Caco-2 (cell line): ENCODE measurements around the gene LY6G6F. TPM values are rescaled to one million over a fixed set of nuclear protein-coding genes. Genes with fewer than 3 reads are reported as not detected.
A peak's percentile ranks its signal among the peaks of the same experiment; 100 is the strongest.

Experiments
- BruUV-seq: library from RNA; stranded (reverse); fragments of 400-500 nt; replicated peaks from 2 replicates; lab custom pipeline; 2021; lab: Mats Ljungman, UMichigan
- CTCF ChIA-PET: fragments of 300-600 bp; sonication (Branson Sonifier 250); formaldehyde crosslinking; loops from one replicate; lab custom pipeline; 2022; ENCODE audit warnings: antibody characterized with exemption; lab: Charles Lee
- POLR2A ChIA-PET: fragments of 300-600 bp; sonication (Branson Sonifier 250); formaldehyde crosslinking; loops from one replicate; lab custom pipeline; 2022; ENCODE audit warnings: antibody characterized with exemption; lab: Charles Lee
- DNase-seq, 2 experiments: peaks; one replicate each; pipeline versions ENCODE4 v3.0.0 to v3.0.0-alpha.2; 2020 to 2022
- H3K27me3 ChIP-seq: replicated peaks from 2 replicates; pipeline ENCODE4 v1.6.0; 2011; ENCODE audit warnings: low read length; ENCODE audit not compliant: control insufficient read depth, insufficient read depth
- H3K36me3 ChIP-seq: 2 replicates; pipeline ENCODE4 v1.5.1; 2011; ENCODE audit warnings: low read length; ENCODE audit not compliant: control insufficient read depth, insufficient read depth
- H3K4me1 ChIP-seq: fragments of 250-450 bp; sonication (Bioruptor Pico); 2 replicates; pipeline ENCODE4 v1.5.1; 2020; ENCODE audit warnings: mild to moderate bottlenecking
- H3K4me3 ChIP-seq: 2 replicates; pipeline ENCODE4 v1.5.1; 2011; ENCODE audit warnings: low read depth, mild to moderate bottlenecking, control low read depth, low read length
- H3K9me3 ChIP-seq: fragments of 250-450 bp; sonication (Bioruptor Pico); 2 replicates; pipeline ENCODE4 v1.5.1; 2020; ENCODE audit warnings: mild to moderate bottlenecking, moderate library complexity
- H3K27ac Mint-ChIP-seq: one replicate; pipeline ENCODE4 v1.8.0; 2022; ENCODE audit warnings: mixed read lengths; ENCODE audit not compliant: unreplicated experiment
- H3K27me3 Mint-ChIP-seq: one replicate; pipeline ENCODE4 v1.8.0; 2022; ENCODE audit warnings: mixed read lengths; ENCODE audit not compliant: insufficient read depth, unreplicated experiment
- H3K36me3 Mint-ChIP-seq: one replicate; pipeline ENCODE4 v1.8.0; 2022; ENCODE audit warnings: mild to moderate bottlenecking, mixed read lengths; ENCODE audit not compliant: insufficient read depth, unreplicated experiment
- H3K4me1 Mint-ChIP-seq: one replicate; pipeline ENCODE4 v1.8.0; 2022; ENCODE audit warnings: low read depth, mixed read lengths; ENCODE audit not compliant: unreplicated experiment
- H3K4me3 Mint-ChIP-seq: one replicate; pipeline ENCODE4 v1.8.0; 2022; ENCODE audit warnings: mild to moderate bottlenecking, moderate library complexity, mixed read lengths; ENCODE audit not compliant: unreplicated experiment
- H3K9me3 Mint-ChIP-seq: one replicate; pipeline ENCODE4 v1.8.0; 2022; ENCODE audit warnings: mixed read lengths; ENCODE audit not compliant: unreplicated experiment
- intact Hi-C: fragments of 100-400 bp; cut with micrococcal nuclease; formaldehyde crosslinking; loops from one replicate; pipeline ENCODE4 v1.10.0; 2022; ENCODE audit not compliant: unreplicated experiment
- total RNA-seq: library from RNA; stranded (reverse); gene quantifications from 2 replicates; pipeline ENCODE4 v1.2.3, GENCODE V29; 2022
- TF ChIP-seq, protein P1 (sequence below), 2 experiments: fragments of 200-600 bp in 1 of 2; IDR thresholded peaks; 1 replicate in 1 of 2; 2 replicates in 1 of 2; pipeline versions ENCODE4 v1.5.1 to v1.8.0; 2011 to 2022; ENCODE audit warnings: antibody characterized with exemption in 1 of 2, control low read depth in 1 of 2, inconsistent platforms in 1 of 2, low read depth in 1 of 2, low read length in 1 of 2, mild to moderate bottlenecking in 1 of 2, moderate library complexity in 1 of 2; ENCODE audit not compliant: insufficient read depth in 1 of 2, severe bottlenecking in 1 of 2, unreplicated experiment in 1 of 2

LY6G6F gene
- total RNA-seq, 1 experiment from 2014 or later = not detected

DNA sequence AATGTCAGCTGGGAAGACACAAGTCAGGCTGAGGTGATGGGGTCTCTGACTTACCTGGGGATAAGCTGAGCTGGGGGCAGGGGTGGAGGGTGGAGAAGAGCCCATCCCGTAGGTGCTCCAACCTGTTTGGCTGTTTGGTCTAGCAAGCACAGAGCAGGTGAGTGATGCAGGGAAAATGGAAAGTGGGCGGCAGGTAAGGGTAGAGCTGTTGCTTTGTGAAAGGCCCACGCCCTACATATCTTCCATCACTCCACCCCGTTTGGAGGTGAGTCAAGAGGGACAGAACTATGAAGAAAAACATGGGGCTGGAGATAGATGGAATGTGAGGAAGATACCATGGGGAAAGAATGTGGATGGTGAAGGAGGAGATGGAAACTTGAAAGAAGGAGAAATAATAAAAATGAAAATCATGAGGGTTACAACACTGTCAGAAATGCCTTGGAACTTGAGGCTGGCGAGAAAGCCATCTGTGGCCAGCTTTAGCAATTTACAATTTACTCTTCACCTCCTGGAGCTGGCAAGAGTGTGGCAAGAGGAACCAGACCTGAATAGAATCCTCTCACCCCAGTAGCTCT, 13.6 kb downstream of the LY6G6F start:
- TF ChIP-seq, protein P1, sequence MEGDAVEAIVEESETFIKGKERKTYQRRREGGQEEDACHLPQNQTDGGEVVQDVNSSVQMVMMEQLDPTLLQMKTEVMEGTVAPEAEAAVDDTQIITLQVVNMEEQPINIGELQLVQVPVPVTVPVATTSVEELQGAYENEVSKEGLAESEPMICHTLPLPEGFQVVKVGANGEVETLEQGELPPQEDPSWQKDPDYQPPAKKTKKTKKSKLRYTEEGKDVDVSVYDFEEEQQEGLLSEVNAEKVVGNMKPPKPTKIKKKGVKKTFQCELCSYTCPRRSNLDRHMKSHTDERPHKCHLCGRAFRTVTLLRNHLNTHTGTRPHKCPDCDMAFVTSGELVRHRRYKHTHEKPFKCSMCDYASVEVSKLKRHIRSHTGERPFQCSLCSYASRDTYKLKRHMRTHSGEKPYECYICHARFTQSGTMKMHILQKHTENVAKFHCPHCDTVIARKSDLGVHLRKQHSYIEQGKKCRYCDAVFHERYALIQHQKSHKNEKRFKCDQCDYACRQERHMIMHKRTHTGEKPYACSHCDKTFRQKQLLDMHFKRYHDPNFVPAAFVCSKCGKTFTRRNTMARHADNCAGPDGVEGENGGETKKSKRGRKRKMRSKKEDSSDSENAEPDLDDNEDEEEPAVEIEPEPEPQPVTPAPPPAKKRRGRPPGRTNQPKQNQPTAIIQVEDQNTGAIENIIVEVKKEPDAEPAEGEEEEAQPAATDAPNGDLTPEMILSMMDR (IDR thresholded peaks at IDR 0.05; ENCODE audit: insufficient read depth in 1 of 2, low read depth in 1 of 2, low read length in 1 of 2, severe bottlenecking in 1 of 2, unreplicated experiment in 1 of 2) = no peak
- Mint-ChIP-seq H3K4me3 (no peak overlapping the region), H3K9me3 (no peaks in the 10 kb centered on the region), H3K4me1 (peaks cover 41% of the 10 kb centered on the region), H3K36me3 (no peaks in the 10 kb centered on the region), H3K27ac (peak overlapping the region; percentile 38), H3K27me3 (no peaks in the 10 kb centered on the region)
- peak; percentile 40 to 48 for DNase-seq
- ChIA-PET POLR2A (interaction anchor here (0.6 kb wide), 1 partner anchor 131 kb away, joined by 5 read pairs; no protein-coding TSS in a partner anchor), CTCF (no interaction called here)
- no TSS peak for BruUV-seq
- Histone ChIP-seq H3K4me1 (peaks cover 39% of the 10 kb centered on the region), H3K9me3 (no peaks in the 10 kb centered on the region), H3K27me3 (no peaks in the 10 kb centered on the region), H3K36me3 (no peaks in the 10 kb centered on the region), H3K4me3 (no peak overlapping the region)
- intact Hi-C loops = no loop called here

DNA sequence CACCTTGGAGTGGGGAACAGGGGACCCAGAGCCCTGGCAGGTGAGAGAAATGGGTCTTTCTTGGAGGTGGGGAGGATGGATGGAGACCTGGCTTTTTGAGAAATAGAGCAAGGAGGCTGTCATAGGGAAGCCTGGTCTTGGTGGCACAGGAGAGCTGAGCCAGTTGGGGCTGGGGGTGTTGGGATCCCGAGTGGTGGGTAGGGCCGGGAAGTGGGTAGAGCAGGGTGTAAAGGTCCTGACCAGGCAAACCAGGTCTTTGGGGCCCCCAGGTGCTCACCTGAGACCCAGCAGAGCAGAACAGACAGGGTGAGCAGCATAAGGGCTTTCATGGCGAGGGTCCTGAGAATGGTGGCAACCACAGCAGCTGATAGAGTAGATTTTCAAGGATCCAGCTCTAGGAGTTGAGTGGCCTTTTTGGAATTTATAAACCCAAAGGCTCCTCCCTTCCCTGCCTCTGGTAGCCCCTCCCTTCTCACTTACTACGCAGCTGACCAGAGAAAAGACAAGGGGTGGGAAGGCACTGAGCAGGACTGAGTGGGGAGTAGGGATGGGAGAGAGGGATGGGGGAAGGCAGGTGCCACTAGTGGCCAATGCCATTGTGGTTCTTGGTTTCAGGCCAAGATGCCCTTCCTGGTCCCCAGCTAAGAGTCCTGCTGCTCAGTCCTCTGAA, 14.8 kb downstream of the LY6G6F start, which contains the start of gene LY6G6C:
TSS of gene LY6G6C (minus strand) at position 396 of the 670 bp plus-strand sequence. CDS start at position 329, 67 bp downstream.
- TF ChIP-seq, protein P1 (IDR thresholded peaks at IDR 0.05; ENCODE audit: insufficient read depth in 1 of 2, low read depth in 1 of 2, low read length in 1 of 2, severe bottlenecking in 1 of 2, unreplicated experiment in 1 of 2) = no peak
- intact Hi-C loops = no loop called here
- BruUV-seq = no TSS peak
- Histone ChIP-seq H3K27me3 (no peaks in the 10 kb centered on the region), H3K4me1 (peaks cover 38% of the 10 kb centered on the region), H3K36me3 (no peaks in the 10 kb centered on the region), H3K9me3 (no peaks in the 10 kb centered on the region), H3K4me3 (no peak within 1 kb of the TSS)
- ChIA-PET CTCF (no interaction called here), POLR2A (no interaction called here)
- Mint-ChIP-seq H3K36me3 (peaks cover 8% of the 10 kb centered on the region), H3K27ac (peak within 1 kb of the TSS; percentile 69), H3K4me3 (no peak within 1 kb of the TSS), H3K27me3 (no peaks in the 10 kb centered on the region), H3K4me1 (peaks cover 41% of the 10 kb centered on the region), H3K9me3 (no peaks in the 10 kb centered on the region)
- no peak for DNase-seq

DNA sequence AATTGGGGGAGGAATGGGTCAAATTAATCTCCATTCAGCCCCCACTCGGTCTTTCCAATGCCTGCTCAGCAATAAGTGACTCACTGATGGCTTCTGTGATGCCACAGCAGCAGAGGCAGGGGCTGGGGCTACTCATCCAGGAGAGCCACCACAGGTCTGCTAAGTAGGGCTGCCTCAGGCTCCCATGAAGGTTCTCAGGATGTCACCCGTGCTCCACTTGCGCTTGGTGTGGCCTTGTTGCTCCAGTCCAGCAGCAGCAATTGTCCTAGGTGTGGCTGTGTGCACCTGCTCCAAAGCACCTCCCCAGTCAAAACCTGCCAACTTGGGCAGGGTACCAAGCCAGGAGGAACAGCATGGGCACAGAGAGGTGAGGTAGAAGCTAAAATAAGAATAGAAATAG, 15.5 kb downstream of the LY6G6F start:
- no peaks in the 10 kb centered on the region for H3K27me3 Mint-ChIP-seq
- no peaks in the 10 kb centered on the region for H3K9me3 Mint-ChIP-seq
- ChIA-PET POLR2A (no interaction called here), CTCF (no interaction called here)
- BruUV-seq = no TSS peak
- peaks cover 14% of the 10 kb centered on the region for H3K36me3 Mint-ChIP-seq
- H3K4me3 ChIP-seq = no peak overlapping the region
- no peaks in the 10 kb centered on the region for H3K27me3 ChIP-seq
- no peak overlapping the region for H3K4me3 Mint-ChIP-seq
- TF ChIP-seq, protein P1 (IDR thresholded peaks at IDR 0.05; ENCODE audit: insufficient read depth in 1 of 2, low read depth in 1 of 2, low read length in 1 of 2, severe bottlenecking in 1 of 2, unreplicated experiment in 1 of 2) = no peak
- peaks cover 38% of the 10 kb centered on the region for H3K4me1 ChIP-seq
- peaks cover 41% of the 10 kb centered on the region for H3K4me1 Mint-ChIP-seq
- no peak for DNase-seq
- no peaks in the 10 kb centered on the region for H3K9me3 ChIP-seq
- H3K27ac Mint-ChIP-seq = no peak overlapping the region
- intact Hi-C loops = no loop called here
- 0 out of 2 replicates have a peak, but pooled peaks cover under 1% of the 10 kb centered on the region for H3K36me3 ChIP-seq
